Panc1 (cell line): ENCODE data around the gene DUSP8. TPM values are rescaled to one million over a fixed set of nuclear protein-coding genes. Genes with fewer than 3 reads are reported as not detected.
A peak's percentile ranks its signal among the peaks of the same experiment; 100 is the strongest.

ENCODE experiments used
- ATAC-seq: fragments of 200-7000 bp; cut with Tn5 transposase; 2 replicates; pipeline ENCODE4 v1.9.1; 2020; ENCODE audit warnings: mild to moderate bottlenecking, moderate library complexity
- BruUV-seq: library from RNA; stranded (reverse); fragments of 400-500 nt; replicated peaks from 2 replicates; lab custom pipeline; 2021; lab: Mats Ljungman, UMichigan
- CTCF ChIA-PET: fragments of 300-600 bp; sonication (Branson Sonifier 250); formaldehyde crosslinking; loops from one replicate; lab custom pipeline; 2022; ENCODE audit warnings: antibody characterized with exemption; lab: Charles Lee
- POLR2A ChIA-PET: fragments of 300-600 bp; sonication (Branson Sonifier 250); formaldehyde crosslinking; loops from one replicate; lab custom pipeline; 2022; ENCODE audit warnings: antibody characterized with exemption; lab: Charles Lee
- DNase-seq: peaks from one replicate; pipeline ENCODE4 v3.0.0-alpha.2; 2010; ENCODE audit warnings: low read depth, low spot score
- H3K27ac ChIP-seq: 2 replicates; pipeline ENCODE4 v1.5.1; 2011; ENCODE audit warnings: mild to moderate bottlenecking, low read length, inconsistent platforms
- H3K27me3 ChIP-seq: fragments of 200-500 bp; sonication (Bioruptor generic); 2 replicates; pipeline ENCODE4 v1.6.0; 2014; ENCODE audit warnings: low read length, inconsistent platforms; ENCODE audit not compliant: control insufficient read depth, insufficient read depth
- H3K36me3 ChIP-seq: fragments of 200-500 bp; sonication (Bioruptor generic); 2 replicates; pipeline ENCODE4 v1.5.1; 2014; ENCODE audit warnings: inconsistent platforms, mild to moderate bottlenecking, low read length, moderate library complexity; ENCODE audit not compliant: control insufficient read depth, insufficient read depth
- H3K4me1 ChIP-seq: 2 replicates; pipeline ENCODE4 v1.5.1; 2011; ENCODE audit warnings: inconsistent platforms, mild to moderate bottlenecking, low read length, moderate library complexity; ENCODE audit not compliant: control insufficient read depth, insufficient read depth
- H3K4me3 ChIP-seq, 2 experiments: 2 replicates each; pipeline ENCODE4 v1.5.1; 2011 to 2012; ENCODE audit warnings: low read depth in 2 of 2, low read length in 2 of 2, mild to moderate bottlenecking in 2 of 2, inconsistent platforms in 1 of 2, moderate library complexity in 1 of 2
- H3K9me3 ChIP-seq: fragments of 200-500 bp; sonication (Bioruptor generic); 2 replicates; pipeline ENCODE4 v1.5.1; 2014; ENCODE audit warnings: low read depth, mild to moderate bottlenecking, inconsistent platforms, low read length, moderate library complexity; ENCODE audit not compliant: control insufficient read depth, insufficient read depth
- POLR2AphosphoS5 ChIP-seq: IDR thresholded peaks from 2 replicates; pipeline ENCODE4 v1.6.1; 2012; ENCODE audit warnings: mild to moderate bottlenecking, low read depth, low read length, moderate library complexity
- TCF7L2 ChIP-seq: IDR thresholded peaks from 2 replicates; pipeline ENCODE4 v1.6.1; 2011; ENCODE audit warnings: mild to moderate bottlenecking, low read depth, low read length, inconsistent platforms
- in situ Hi-C: cut with HindIII; loops from 2 replicates; pipeline ENCODE4 v1.10.0; 2016; ENCODE audit warnings: low sequenced_read_pairs, low pct_unique_long_range_greater_than_20kb
- intact Hi-C: fragments of 100-400 bp; cut with micrococcal nuclease; formaldehyde crosslinking; loops from one replicate; pipeline ENCODE4 v1.10.0; 2022; ENCODE audit not compliant: unreplicated experiment
- total RNA-seq: library from RNA; stranded (reverse); gene quantifications from one replicate; pipeline ENCODE4 v1.2.1, GENCODE V29; 2021; ENCODE audit not compliant: unreplicated experiment
- TF ChIP-seq, protein P1 (sequence below), 2 experiments: IDR thresholded peaks; 2 replicates each; pipeline ENCODE4 v1.6.1; 2011 to 2012; ENCODE audit warnings: low read depth in 2 of 2, control low read depth in 1 of 2, low read length in 1 of 2, mild to moderate bottlenecking in 1 of 2, moderate library complexity in 1 of 2; ENCODE audit not compliant: insufficient read depth in 1 of 2
- TF ChIP-seq, protein P2 (sequence below): fragments of 450-650 bp; IDR thresholded peaks from 2 replicates; pipeline ENCODE4 v1.5.1; 2017; ENCODE audit warnings: mild to moderate bottlenecking

The DUSP8 gene
- total RNA-seq, 1 experiment from 2014 or later: 5.5 TPM

DNA sequence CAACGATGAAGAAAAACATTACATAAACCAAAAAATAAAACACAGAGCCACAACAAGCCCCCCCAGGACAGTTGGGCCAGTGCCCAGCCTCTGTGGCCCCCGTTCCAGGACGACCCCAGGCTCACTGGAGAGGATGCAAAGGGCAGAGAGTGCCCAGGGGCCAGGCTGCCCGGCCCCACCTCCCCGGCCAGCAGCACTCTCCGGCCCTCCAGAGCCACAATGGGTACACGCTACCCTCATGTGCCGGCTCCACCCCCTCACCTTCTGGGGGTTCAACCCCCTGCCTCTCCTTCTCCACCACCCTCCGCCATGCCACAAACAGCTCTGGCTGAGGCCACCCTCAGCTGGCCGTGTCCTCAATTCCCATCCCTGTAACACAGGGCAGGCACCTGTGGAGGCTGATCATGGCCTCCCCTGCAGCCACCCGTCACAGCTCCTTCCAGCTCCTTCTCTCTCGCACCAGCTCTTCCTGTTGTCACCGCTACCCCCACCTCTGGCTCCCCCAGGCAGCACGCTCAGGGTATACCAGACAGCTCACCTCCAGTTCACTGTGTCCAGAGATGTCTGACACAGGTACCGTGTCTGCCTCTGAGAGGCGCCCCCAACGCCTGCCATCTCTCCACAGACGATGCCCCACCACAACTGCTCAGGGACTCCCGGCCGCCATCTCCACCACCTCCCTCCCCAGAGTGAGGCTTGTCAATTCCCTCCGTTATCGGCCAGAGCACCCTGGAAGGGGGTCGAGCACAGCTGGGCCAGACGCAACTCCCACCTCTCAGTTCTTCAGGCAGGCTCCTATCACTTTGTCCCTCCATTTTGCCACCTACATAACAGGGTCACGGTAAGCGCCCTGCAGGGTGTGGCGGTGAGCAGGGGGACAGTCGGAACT, 54.7 kb downstream of the DUSP8 start:
- no peak for TF ChIP-seq POLR2AphosphoS5
- no peak for ATAC-seq
- intact Hi-C loops: loop anchor here (10.0 kb wide), 2 partner anchors 213 to 313 kb away; partner anchors contain the start of gene TOLLIP

DNA sequence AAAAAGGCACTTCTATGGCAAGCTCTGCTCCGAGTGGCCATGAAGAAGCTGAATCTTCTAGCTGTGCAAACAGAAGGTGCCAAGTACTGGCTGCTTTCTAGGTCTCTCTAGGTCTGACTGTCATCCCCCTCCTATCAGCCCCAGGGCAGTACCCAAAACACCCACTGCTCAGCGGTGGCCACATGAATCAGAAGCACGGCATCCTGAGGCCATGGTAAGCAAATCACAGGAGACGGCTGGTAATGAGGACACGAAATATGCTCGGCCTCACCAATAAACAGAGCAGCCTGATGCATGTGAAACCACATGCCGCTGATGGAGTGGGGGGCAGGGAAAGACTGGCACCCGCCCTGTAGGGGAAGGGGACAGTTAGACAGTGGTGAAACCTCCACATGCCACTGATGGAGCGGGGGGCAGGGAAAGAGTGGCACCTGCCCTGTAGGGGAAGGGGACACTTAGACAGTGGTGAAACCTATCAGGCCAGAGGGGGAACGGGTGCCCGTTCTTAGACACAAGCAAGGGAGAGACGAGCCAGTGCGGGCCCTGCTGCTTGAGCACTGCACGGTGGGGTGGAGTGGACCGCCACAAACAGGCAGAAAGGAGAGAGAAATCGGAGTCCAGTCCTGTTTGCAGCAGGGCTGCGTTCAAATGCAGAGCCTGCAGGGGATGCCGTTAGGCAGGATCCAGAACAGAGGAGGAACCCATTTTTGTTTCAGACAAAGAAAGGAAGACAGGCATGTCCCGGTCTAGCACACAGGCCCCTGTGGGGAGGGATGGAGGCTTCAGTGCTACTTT, 55.6 kb downstream of the DUSP8 start:
- CTCF ChIA-PET: interaction anchor here (0.6 to 0.7 kb wide), 2 partner anchors 55 to 142 kb away, joined by 3 read pairs; no protein-coding TSS in a partner anchor
- no peaks in the 10 kb centered on the region for H3K27me3 ChIP-seq
- no peak overlapping the region; the same call in 1 of the 2 replicates for H3K27ac ChIP-seq
- BruUV-seq: no TSS peak
- in situ Hi-C loops: no loop called here
- ATAC-seq: peak; percentile 25
- no peaks in the 10 kb centered on the region for H3K36me3 ChIP-seq
- H3K4me3 ChIP-seq: no peak overlapping the region
- TF ChIP-seq, protein P1, sequence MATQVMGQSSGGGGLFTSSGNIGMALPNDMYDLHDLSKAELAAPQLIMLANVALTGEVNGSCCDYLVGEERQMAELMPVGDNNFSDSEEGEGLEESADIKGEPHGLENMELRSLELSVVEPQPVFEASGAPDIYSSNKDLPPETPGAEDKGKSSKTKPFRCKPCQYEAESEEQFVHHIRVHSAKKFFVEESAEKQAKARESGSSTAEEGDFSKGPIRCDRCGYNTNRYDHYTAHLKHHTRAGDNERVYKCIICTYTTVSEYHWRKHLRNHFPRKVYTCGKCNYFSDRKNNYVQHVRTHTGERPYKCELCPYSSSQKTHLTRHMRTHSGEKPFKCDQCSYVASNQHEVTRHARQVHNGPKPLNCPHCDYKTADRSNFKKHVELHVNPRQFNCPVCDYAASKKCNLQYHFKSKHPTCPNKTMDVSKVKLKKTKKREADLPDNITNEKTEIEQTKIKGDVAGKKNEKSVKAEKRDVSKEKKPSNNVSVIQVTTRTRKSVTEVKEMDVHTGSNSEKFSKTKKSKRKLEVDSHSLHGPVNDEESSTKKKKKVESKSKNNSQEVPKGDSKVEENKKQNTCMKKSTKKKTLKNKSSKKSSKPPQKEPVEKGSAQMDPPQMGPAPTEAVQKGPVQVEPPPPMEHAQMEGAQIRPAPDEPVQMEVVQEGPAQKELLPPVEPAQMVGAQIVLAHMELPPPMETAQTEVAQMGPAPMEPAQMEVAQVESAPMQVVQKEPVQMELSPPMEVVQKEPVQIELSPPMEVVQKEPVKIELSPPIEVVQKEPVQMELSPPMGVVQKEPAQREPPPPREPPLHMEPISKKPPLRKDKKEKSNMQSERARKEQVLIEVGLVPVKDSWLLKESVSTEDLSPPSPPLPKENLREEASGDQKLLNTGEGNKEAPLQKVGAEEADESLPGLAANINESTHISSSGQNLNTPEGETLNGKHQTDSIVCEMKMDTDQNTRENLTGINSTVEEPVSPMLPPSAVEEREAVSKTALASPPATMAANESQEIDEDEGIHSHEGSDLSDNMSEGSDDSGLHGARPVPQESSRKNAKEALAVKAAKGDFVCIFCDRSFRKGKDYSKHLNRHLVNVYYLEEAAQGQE (IDR thresholded peaks at IDR 0.05; ENCODE audit: insufficient read depth in 1 of 2, low read depth in 2 of 2, low read length in 1 of 2): no peak
- TF ChIP-seq TCF7L2 (no peak), POLR2AphosphoS5 (no peak)
- TF ChIP-seq, protein P2, sequence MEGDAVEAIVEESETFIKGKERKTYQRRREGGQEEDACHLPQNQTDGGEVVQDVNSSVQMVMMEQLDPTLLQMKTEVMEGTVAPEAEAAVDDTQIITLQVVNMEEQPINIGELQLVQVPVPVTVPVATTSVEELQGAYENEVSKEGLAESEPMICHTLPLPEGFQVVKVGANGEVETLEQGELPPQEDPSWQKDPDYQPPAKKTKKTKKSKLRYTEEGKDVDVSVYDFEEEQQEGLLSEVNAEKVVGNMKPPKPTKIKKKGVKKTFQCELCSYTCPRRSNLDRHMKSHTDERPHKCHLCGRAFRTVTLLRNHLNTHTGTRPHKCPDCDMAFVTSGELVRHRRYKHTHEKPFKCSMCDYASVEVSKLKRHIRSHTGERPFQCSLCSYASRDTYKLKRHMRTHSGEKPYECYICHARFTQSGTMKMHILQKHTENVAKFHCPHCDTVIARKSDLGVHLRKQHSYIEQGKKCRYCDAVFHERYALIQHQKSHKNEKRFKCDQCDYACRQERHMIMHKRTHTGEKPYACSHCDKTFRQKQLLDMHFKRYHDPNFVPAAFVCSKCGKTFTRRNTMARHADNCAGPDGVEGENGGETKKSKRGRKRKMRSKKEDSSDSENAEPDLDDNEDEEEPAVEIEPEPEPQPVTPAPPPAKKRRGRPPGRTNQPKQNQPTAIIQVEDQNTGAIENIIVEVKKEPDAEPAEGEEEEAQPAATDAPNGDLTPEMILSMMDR: no peak
- H3K4me1 ChIP-seq: peaks cover 34% of the 10 kb centered on the region
- intact Hi-C loops: loop anchor here (10.0 kb wide), 2 partner anchors 212 to 312 kb away; partner anchors contain the start of gene TOLLIP
- no peaks in the 10 kb centered on the region for H3K9me3 ChIP-seq
- POLR2A ChIA-PET: no interaction called here
- DNase-seq: no peak

More for the DNA sequence above, 54.7 kb downstream of the DUSP8 start:
- BruUV-seq: no TSS peak
- no peak overlapping the region for H3K27ac ChIP-seq
- POLR2A ChIA-PET: no interaction called here
- H3K36me3 ChIP-seq: no peaks in the 10 kb centered on the region
- H3K27me3 ChIP-seq: no peaks in the 10 kb centered on the region
- no peak overlapping the region for H3K4me3 ChIP-seq
- in situ Hi-C loops: no loop called here
- CTCF ChIA-PET: interaction anchor here (0.6 to 0.7 kb wide), 3 partner anchors 22 to 143 kb away, joined by 3 to 4 read pairs (median 3); no protein-coding TSS in a partner anchor
- H3K9me3 ChIP-seq: no peaks in the 10 kb centered on the region
- DNase-seq: no peak
- peaks cover 31% of the 10 kb centered on the region for H3K4me1 ChIP-seq
